CD4-positive, alpha-beta T cell treated with Interleukin-17A for 4 hours (primary cell): Measurements from ENCODE around the gene RGS6.

Experiments used
- DNase-seq: peaks from one replicate; pipeline ENCODE4 v3.0.0-alpha.2; 2020; ENCODE audit warnings: mixed read lengths

The RGS6 gene

DNA sequence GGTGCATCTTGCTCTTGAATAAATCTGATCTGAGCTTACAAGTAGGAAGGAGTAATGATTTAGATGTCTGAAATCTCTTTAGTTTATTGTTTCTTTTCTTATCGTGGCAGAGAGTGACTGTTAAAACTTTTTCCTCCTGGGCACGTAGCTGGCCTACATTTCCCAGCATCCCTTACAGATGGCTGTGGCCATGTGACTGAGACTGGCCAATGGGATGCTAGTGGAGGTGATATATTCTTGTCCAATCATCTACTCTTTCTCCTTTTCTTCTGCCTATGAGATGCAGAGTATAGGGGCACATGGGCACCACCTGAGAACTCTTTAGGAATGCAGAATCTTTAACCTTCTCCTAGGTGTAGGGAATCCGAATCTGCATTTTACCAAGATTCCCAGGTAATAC is 237.3 kb downstream of the RGS6 start:
- no peak for DNase-seq

DNA sequence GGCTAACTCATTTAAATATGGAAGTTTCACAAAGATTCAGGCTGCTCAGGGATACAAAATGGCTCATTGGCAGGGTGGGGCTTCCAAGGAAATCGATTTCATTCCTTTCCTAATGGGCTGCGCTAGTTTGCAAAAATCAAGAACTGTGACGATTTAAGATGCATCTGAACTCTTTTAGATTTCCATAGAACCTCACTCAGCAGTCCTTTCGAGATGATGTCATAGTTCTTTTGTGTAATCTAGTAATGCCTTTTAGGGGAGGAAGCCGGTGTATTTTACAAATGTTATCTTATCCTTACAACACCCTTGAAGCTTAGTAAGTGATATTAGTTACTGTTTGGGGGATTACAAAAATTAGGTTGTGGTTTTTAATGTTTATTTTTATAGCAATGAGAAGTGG is 239.8 kb downstream of the RGS6 start:
- DNase-seq: no peak

DNA sequence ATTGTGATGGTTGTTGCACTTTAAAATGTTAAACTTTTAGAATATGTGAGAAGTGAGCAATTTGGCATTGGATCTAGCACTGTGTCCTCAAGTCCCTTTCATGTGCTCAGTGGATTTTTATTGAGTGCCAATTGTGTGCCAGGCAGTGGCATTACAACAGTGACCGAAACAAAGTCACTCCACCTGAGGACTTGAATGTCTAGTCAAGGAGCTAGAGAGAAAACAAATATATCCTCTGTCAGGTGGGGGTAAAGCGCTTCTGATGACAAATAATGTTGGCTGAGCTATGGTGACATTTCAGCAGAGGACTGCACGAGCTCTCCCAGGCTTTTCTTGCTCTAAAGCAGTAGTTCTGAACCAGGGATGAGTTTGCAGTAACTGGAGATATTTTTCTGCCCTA is 240.4 kb downstream of the RGS6 start:
- no peak for DNase-seq

- no peak for DNase-seq
These were observed 240.9 kb downstream of the RGS6 start for GRCh38 chr14:72173038-72173720.

- DNase-seq: no peak
These were observed 245.0 kb downstream of the RGS6 start for GRCh38 chr14:72177251-72177650.

GRCh38 chr14:72178517-72178916 is 246.3 kb downstream of the RGS6 start:
- no peak for DNase-seq

DNA sequence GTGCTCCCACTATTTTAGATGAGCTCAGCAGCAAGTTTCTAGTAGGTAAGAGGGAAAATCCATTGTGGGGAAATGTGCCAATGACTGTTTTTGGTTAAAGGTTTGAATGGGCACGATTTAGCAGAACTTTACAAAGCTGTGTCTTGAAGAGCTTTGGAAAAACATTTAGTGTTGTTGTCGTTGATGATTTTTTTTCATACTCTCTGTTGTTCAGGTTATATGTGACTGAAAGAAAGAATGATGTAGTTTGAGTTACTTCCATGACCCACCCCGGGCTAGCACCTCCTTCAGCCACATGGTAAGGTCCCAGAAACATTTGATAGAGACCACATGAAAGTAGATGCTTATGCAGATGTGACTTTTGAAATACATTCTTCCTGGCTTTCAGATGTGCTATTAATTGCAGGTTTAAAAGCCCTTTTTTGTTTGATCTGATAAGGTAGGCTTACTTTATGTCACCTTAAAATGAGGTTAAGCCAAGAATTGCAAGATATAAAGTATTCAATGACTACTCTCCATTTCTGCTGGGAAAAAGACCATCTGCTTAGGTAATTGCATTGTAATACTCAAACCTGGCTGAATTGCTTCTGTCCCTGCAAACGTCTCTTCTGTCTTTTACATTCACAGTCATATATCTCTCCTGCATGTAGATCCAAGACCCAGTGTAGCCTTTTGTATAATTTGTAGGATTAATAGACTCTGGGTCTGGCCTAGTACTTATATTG is 250.6 kb downstream of the RGS6 start:
- no peak for DNase-seq

- no peak for DNase-seq
These were observed 251.4 kb downstream of the RGS6 start for GRCh38 chr14:72183631-72184030.

GRCh38 chr14:72186523-72186922 is 254.3 kb downstream of the RGS6 start:
- DNase-seq: no peak

- no peak for DNase-seq
These were observed 264.2 kb downstream of the RGS6 start for GRCh38 chr14:72196237-72197015.

DNA sequence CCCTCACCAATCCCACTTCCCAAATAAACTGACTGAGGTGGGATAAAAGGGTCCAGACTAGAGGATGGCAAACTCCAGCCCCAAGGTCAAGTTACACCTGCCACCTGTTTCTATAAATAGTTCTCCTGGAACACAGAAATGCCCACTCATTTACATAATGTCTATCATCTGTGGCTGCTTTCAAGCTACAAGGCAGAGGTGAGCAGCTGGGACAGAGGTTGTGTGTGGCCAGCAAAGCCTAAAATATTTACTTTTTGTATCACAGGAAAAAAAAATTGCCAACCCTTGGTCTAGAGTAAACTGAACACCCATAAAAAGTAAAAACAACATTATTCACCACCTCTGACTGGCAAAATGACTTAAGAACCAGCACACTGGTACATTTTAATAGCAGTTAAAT is 269.4 kb downstream of the RGS6 start:
- no peak for DNase-seq

DNA sequence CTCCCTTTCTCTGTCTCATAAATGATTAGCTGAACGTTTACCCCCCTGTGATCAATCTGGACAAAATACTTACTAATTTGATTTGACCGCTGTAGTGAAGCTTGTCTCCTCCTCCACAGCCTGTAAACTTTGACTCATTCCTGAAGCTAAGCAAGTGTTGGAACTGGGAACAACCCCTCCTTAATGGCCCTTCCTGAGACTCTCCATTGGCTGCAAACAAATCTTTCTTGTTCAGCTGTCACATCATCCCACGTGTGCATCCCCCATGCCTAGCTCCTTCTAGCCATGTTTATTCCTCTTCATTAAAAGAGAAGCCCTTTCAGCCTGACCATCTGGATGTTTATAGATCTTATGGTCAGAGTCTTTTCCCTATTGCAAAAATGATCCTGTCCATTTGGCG is 281.2 kb downstream of the RGS6 start:
- DNase-seq: no peak

DNA sequence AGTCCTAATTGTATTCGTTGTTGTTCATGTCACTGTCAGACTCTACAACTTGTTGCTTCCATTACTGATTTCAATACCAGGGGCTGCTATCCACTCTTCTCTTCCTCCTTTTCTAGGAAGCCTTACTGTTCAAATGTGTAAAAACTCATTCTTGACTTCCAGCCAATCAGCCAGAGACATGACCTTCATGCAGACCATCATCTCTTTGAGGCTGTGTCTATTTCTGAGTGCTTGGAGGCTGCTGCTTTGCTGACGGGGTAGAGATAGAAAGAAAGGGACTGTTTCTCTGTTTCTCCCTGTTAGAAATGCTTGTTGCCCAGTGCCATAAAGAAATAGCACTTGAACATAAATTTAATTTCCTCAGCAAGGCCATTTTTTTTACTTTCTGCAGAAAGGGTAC is 282.9 kb downstream of the RGS6 start:
- no peak for DNase-seq

DNA sequence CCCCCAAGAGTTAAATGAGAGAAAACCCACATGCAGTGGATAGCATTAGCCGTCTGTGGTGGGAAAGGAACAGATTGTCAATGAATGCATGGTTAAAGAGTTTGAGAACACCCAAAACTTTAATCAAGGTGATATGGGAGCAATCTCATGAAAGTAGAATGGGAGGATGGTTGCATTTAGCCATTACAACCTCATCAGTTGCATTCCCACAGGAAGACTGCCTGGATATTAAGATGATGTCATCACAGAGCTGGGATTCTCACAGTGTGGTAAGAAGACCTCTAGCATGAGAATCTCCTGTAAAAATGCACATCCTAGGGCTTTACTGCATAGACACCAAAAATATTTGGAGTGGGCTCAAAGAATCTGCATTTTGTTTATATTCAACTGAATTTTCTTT is 284.9 kb downstream of the RGS6 start:
- DNase-seq: no peak

DNA sequence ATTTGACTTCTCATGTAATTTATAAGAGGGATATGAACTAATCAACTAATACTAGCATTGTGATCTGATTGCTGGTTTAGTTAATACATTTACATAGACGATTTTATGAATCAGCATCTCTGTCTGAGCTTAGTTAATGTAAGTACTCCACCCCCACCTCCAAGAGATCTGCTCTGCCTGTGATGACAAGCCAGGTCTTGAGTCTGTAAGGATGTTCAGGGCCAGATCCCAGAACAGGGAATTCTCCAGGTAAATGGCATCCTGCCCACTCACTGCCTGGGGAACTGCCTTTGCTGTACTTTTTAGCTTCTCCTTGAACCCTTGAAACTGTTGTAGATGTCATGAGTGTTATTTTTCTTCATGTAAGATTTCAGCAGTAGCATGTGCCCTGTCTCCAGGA is 289.8 kb downstream of the RGS6 start:
- no peak for DNase-seq

DNA sequence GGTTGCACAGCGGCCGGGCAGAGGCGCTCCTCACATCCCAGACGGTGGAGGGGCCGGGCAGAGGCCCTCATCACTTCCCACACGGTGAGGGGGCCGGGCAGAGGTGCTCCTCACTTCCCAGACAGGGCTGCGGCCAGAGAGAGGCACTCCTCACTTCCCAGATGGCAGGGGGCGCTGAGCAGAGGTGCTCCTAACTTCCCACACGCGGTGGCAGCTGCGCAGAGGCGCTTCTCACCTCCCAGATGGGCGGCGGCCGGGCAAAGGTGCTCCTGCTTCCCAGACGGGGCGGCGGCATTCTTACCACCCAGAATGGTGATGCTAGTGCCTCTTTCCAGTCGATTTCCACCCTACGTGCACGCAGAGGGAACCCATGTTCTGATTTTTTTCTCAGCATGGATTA is 304.4 kb downstream of the RGS6 start:
- no peak for DNase-seq

DNA sequence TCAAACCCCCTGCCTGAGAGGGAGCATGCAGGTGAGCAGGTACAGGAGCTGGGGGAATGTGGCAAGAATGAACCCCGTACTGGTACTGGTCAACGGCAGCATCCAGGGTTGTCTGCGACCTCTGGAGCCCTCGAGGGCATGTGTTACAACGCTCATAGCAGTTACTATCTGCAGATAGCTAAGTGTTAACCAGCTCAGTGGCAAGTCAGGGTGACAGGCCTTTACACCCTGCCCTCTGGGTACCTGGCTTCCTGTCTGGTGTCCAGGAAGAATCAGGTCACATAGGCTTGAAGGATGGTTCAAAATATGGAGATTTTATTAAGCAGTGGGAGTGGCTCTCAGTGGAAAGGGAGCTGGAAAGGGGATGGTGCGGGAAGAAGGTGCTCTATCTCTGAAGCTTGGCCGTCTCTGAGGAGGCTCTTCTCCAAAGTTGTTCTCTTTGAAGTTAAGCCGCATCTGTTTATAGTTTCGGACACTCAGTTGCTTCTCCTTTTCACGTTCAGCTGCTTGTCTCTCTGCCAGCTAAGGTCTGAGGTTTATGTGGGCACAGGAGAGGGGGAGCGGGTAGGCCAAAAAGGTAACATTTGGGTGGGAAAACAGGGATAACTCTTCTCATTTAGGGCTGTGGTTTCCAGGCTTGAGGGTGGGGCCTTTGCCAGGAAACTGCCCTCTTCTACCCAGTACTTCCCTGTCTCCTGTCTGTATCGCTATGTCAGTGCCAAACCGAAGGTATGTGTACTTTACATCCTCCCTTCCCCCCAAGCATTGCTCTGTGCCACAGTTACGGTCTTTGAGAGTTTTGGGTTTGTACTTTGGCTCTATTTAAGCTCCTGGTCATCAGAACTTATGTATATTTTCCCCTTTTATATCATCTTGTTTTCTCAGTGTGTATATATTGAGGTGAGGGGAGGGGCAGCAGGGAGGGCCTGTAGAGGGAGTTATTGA is 305.8 kb downstream of the RGS6 start:
- DNase-seq: no peak

DNA sequence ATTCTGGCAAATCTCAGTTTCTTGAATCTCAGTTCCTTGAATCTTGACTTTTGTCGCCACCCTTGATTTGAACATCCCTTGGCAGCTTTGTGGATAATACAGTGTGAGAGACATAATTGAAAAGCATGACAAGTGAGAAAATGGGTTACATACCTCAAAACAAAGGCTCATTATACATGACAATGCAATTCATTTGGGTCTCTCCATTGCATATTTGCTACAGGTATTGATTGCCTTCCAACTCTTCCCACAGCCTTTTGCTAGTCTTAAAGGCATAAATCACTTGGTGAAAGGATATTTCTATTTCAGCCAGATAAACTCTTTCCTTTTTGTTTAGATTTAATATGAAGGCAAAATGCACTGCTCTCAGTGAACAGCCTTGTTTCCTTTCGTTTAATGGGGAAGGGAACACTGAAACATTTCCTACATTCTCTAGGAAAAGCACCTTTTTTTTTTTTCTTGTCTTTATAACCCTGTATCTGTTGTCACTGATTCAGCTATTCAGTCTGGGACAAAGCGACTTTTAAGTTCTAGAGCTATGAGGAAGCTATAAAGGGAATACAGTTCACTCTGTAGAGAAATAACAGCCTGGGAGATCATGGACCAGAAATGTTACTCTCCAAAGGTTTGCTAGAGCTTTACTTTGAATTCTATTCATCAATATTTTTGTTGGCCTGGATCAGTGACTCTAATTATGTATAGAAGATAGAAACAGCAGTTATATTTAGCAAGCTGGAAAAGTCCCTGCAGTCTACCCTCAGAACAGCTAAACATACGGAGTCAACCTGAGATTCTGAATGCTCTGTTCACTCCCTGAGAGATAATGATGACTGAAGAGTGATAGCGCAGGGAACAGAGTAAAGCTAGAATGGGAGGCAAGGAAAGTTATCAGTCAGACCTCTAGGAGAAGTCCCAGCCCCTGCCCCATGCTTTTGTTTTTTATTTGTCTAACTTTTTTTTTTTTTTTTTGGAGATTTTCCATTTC is 311.4 kb downstream of the RGS6 start:
- no peak for DNase-seq

GRCh38 chr14:72247896-72248465 is 315.8 kb downstream of the RGS6 start:
- no peak for DNase-seq

DNA sequence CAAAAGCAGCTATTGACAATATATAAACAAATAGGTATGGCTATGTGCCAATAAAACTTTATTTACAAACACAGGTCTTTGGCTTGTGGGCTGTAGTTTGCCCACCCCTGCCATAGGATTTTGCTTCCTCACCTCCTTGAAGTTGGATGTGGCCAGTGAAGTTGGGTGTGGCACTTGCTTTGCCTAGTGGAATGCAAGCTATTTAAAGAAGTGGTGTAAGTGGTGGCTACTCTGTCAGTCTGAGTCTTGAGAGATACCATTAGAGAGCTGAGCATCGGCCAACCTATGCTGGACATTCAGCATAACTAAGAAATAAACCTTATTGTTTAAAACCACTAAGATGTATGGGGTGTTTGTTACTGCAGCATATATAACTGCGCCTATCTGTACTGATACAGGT is 321.3 kb downstream of the RGS6 start:
- no peak for DNase-seq
